HG03442 (cell line): ENCODE measurements around the gene PRMT7.

Experiments
- ATAC-seq: cut with Tn5 transposase; IDR thresholded peaks from one replicate; pipeline ENCODE4 v1.9.1; 2021; ENCODE audit warnings: mild to moderate bottlenecking, moderate library complexity; ENCODE audit not compliant: unreplicated experiment

PRMT7 gene

DNA sequence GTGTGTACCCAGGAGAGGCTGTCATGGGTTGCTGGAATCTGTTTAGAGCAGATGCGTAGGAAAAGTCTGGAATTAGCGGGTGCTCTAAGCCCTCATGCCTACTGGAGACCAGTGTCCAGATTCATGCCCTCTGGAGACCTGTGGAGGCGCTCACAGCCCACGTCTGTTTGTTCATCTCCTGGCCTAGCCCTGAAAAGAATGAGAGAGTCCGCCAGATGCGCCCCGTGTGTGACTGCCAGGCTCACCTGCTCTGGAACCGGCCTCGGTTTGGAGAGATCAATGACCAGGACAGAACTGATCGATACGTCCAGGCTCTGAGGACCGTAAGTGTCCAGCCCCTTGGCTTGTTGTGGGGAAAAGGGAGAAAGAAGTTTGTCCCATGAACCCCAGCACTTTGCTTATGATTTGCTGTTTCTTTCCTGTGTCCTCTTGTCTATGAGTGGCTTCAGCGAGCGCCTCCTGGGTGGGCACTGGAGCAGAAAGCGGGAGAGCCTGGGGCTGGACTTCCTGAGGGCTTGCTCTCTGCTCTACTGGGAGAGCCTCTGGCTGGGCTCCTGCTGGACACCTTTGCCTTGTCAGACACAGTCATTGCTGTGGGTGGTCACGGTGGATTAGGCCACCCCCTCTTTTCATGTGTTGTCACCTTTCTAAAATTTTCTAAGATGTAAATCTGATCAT, 35.3 kb downstream of the PRMT7 start:
- no peak for ATAC-seq

DNA sequence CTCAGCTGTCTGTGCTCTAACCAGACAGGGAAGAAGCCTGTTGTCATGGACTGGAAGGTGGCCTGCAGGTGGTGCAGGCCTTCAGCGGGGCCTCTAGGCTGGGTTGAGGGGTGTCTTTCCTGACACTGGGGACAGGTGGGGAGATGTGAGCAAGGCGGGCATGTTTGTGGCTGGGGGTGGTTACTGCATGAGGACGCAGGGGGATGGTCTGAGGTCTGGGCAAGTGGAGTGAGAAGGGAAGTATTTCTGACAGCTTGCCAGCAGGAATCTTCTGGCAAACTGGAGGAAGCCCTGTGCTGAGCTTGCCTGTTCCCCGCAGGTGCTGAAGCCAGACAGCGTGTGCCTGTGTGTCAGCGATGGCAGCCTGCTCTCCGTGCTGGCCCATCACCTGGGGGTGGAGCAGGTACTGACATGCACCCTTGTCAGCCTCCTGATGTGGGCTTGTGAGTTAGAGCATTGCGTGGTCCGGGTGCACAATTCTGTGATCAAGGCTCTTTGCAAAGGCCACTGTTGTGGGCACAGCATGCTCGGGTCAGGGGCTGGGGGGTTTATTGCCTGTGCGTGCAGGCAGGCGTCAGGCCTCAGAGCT, 36.2 kb downstream of the PRMT7 start:
- no peak for ATAC-seq

DNA sequence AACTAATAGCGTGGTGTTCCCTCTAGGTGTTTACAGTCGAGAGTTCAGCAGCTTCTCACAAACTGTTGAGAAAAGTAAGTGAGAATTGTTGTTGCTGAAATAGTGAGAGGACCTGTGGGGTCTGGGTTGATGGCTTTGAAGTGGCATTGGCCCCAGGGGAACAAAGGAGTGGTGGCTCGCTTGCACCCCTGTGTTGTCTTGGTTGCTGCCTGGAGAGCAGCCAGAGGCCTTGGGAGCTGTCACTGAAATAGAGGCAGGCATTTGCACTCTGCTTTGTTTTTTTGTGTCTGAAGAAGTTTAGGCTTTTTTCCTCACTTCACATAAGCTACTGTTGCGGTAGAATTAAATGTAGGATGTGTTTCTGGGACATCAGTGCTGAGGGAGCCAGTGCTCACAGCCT, 36.8 kb downstream of the PRMT7 start:
- no peak for ATAC-seq

DNA sequence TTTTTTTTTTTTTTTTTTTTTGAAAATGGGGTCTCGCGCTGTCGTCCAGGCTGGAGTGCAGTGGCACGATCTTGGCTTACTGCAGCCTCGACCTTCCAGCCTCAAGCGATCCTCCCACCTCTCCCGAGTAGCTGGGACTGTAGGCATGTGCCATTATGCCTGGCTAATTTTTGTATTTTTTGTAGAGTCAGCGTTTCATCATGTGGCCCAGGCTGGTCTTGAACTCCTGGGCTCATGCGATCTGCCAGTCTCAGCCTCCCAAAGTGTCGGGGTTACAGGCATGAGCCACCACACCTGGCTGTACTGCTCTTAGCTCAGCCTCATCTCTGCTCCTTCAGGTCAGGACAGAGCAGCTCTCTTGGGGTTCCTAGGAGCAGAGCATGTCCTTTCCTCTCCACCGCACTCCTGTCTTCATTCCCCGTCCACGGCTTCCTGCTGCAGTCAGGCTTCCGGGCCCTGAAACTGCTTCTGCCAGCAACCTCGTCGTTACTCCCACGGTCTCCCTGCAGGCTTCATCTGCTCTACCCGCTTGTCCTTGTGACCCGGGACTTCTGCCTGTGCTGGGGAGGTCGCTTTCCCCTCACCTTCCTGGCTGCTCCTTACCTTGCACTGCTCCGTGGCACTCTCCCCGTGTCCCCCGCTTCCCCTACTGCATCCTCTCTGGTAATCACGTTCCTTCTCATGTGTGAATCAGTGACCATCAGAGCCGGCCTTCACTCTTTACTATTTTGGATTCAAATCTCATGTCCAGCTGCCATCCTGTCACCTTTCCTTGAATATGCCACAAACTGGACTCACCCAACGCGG, 38.0 kb downstream of the PRMT7 start:
- no peak for ATAC-seq

DNA sequence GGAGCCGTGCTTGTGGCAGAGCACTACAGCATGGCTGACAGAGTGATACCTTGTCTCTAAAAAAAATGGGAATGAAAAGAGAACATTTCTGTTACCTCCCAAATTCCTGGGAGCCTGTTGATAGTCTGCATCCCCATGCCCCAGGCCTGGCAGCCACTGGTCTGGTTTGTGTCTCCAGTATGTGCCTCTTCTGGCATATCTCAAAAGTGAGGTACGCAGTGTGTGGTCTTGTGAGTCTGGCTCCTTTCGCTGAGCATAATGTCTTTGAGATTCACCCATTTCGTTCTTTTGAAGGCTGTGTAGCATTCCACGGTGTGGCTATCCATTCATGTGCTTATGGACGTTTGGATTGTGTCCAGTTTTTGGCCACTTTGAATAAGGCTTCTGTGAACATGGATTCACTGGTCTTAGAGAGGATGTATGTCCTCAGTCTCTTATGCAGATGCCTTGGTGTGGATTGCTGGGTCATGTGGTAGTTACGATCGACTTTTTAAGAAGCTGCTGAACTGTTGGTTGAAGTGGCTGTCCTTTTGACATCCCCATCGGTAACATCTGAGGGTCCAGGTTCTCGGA, 39.1 kb downstream of the PRMT7 start:
- ATAC-seq: no peak

DNA sequence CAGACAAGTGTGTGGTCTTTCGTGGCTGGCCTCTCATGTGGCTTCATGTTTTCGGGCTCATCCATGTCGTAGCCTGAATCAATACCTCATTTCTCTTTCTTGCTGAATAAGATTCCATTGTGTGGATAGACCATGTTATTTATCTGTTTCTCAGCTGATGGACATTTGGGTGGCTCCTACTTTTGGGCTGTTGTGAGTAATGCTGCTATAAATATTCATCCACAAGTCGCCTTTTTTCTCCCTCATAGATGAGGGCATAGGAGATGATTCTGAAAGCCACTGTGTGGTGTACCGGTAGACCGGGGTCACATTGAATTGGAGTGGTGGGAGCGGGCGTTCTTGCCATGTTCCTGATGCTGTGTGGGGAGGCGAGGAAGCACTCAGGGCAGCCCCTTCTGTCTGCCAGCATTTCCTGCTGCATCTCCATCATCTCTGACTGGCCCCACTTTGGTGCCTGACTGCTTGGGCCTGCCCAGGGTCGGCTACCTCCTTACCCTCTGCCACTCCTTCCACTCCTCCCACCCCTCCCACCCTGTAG, 40.1 kb downstream of the PRMT7 start:
- no peak for ATAC-seq

DNA sequence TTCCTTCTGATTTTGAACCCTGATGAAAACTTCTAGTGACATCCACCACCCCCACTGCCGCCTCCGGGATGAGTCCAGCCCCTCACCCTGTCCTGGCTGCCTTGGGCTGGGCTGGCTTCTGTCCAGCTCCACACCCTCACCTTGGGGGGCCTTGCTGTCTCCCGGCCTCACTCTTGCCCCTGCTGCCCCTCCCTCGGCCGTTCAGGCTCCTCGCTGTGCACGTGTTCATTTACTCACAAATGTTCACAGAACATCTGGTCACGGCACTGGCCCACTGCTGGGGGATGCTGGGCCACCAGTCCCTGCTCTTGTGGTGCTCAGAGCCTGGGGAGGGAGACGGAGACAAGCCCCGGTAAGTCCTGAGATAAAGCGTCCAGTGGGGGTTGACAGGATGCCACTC, 40.6 kb downstream of the PRMT7 start:
- no peak for ATAC-seq

DNA sequence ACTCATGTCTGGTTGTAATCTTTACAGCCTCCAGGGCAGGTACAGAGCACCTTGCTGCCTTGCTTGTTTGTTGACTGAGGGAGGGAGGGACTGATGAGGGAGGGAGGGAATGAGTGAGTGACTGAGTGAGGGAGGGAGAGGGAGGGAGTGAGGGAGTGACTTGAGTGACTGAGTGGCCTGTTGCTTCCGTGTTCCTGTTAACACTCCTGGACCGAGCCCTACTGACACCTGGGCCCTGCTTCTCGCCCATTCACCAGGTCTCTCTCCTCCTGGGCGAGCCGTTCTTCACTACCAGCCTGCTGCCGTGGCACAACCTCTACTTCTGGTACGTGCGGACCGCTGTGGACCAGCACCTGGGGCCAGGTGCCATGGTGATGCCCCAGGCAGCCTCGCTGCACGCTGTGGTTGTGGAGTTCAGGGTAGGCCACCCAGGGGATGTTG, 41.2 kb downstream of the PRMT7 start:
- no peak for ATAC-seq

DNA sequence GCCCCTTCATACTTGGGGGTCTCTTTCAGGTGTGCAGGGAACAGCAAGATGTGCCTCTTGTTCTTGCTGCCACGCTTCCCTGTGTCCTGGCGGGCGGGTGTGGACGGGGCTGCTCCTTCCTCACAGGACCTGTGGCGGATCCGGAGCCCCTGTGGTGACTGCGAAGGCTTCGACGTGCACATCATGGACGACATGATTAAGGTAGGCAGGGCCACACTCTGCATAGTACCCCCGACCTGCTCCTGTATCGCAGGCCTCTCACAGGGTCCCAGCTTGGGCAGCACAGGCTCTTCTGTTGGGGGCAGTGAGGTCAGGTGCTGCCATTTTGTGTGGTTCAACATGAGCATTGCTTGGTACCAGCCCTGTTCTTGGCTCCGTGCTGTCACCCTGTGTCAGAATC, 42.5 kb downstream of the PRMT7 start:
- ATAC-seq: no peak

DNA sequence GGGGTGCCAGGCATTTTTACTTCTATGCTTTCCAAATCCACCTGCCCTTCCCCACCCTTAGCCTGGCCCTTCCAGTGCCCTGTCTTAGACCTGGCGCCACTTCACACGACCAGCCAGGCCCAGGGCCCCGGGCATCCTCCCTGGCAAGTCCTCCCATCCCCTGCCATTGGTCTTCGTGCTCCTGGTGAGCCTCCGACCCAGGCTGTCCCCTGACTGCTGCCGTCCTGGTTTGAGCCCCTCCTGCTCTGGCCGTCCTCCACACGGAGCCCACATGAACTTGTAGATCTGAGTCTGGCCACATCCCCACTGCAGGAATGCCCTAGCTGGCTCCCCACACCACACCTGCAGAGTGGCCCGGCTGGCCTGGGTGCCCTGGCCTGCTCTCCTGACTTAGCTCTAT, 44.0 kb downstream of the PRMT7 start:
- no peak for ATAC-seq

DNA sequence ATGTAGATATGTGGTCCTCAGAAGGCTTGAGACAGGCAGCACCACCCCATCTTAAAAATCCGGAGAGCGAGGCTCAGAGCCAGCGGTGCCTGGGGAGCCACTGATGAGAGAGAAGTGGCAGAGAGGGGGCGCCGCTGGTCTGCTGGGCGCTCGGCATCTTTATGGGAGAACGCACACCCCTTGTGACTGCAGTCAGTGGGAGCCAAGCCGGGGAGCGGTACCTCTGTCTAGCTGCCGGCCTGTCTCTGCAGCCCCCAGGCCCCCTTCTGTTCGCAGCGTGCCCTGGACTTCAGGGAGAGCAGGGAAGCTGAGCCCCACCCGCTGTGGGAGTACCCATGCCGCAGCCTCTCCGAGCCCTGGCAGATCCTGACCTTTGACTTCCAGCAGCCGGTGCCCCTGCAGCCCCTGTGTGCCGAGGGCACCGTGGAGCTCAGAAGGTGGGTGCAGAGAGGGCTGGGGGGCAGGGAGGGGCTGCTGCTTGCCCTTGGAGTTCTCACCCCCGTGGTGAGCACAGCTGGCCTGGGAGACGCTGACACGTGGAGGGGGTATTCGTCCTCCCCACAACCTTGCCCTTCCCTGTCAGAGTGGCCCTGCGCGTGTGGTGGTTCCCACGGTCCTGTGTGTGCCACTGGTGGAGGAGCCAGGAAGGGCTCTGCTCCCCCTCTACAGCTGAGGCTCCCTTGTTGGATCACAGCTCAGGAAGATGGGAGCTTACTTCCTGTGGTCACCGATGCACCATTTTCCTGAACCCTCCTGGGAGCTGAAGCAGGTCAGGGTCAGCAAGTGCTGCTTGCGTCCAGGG, 44.8 kb downstream of the PRMT7 start:
- ATAC-seq: no peak

DNA sequence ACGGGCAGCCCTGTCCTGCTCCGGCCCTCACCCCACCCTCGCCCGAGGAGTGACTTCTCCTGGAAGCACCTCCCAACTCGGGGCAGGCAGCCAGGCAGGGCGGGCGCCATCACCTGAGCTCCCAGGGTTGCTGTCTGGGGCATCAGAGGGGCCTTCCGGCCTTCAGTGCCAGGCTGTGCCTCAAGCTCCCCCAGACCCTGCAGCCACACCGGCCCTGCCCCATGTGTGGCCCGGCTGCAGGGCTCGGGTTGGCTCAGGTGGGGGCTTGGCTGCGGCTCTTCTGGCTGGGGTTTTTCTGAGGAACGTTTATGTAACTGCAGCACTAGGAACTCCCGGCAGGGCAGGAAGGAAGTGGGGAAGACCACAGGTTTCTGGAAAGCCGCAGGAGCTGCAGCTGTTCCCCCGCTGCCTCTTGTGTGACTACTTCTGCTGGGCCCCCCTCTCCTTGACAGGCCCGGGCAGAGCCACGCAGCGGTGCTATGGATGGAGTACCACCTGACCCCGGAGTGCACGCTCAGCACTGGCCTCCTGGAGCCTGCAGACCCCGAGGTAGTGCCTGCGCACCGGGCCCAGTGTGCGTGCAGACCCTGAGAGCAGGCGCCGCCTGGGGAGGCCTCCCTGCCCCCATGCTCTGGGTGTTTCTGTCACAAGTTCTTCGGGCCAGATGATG, 45.6 kb downstream of the PRMT7 start:
- peak; percentile 68 for ATAC-seq

DNA sequence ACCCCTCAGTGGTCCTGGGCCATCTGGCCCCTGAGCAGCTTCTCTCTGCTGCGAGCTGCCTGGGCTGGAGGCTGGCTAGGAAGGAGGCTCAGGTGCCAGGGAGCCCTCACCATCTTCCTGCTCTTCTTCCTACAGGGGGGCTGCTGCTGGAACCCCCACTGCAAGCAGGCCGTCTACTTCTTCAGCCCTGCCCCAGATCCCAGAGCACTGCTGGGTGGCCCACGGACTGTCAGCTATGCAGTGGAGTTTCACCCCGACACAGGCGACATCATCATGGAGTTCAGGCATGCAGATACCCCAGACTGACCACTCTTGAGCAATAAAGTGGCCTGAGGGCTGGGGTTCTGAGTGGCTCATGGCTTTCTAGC, 46.1 kb downstream of the PRMT7 start:
- no peak for ATAC-seq

DNA sequence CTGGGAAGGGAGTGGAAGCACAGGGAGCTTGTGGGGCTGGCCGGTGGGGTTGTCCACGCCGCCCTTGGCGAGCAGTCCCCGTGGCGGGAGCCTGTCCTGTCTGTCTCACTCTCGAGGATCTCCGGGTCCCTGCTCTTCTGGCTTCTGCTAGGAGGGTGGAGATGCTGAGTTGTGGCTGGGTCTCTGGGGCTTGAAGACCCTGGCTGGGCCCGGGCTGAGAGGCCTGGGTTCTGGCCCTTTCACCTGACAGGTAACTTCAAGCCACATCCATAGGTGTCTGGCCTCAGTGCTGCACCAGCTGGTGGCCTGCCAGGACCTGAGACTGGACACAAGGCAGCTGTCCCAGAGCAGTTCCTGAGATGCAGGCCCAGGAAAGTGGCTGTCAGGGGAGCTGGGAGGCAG, 46.7 kb downstream of the PRMT7 start:
- ATAC-seq: no peak

DNA sequence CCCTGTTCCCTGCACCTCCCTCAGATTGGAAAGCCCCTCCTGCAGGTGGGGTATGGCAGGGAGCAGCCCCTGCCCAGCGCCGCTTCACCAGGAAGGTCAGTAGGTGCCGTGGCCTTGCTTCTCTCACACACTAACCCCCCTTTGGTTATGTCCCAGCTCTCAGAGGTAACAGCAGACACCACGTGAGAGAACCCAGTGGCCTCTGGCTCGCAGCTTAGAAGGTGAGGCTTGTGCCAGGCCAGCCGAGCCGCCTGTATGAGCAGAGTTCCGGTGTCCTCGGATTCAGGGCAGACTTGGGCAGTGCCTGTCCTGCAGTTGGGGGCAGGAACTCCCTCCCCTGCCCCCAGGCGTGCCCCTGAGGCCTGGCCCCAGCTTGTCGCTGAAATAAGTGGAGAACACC, 47.1 kb downstream of the PRMT7 start:
- ATAC-seq: no peak

DNA sequence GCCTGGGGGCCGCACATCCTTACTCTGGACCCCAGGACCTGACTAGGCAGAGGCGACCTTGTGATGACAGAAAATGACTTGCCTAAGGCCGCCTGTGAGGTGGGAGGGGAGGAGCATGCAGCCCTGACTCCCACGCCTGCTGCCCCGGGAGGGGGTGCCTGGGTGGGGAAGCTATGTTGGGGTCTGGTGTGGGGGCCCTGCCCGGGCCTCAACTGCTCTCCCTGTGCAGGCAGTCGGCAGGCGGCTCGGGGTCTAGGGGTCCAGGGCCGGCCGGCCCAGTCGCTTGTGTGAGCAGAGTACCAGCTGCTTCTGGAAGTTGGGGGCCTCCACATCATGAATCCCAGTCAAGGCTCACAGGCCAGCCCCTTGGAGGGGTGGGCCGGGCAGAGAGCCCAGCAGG, 48.1 kb downstream of the PRMT7 start:
- no peak for ATAC-seq

DNA sequence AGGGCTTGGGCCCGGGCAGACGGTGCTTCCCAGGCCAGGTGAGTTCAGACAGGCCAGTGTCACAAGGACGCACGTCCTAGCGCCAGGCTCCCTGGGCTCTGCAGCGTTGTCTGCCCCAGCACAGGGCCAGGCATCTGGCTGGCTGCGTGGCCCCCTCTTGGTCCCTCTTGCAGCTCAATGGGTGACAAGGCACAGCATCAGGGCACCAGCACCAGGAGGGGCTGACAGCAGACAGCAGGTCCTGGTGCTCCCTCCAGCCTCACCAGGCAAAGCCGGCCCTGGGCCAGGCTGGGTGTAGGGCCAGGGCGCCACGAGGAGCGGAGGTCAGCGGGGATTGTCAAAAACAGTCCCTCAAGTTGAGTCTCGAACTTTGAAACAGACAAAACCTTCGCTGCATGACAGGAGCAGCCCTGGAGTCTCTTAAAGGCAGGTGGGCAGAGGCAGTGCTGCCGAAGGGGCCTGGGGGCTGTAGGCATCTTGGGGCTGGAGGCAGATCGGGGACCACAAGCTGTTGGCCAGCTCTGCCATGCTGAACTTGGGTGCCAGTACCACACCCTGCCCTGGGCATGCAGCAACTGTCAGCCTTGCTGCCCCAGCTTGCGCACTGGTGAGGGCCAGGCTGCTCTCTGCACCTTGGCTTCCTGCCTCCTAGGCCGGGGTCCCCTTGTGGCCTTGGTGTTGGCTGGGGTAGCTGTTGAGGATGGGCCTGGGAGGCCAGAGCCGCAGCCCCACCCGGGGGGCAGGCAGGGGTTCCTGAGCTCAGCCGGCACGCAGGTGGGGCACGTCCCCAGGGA, 48.8 kb downstream of the PRMT7 start:
- no peak for ATAC-seq

DNA sequence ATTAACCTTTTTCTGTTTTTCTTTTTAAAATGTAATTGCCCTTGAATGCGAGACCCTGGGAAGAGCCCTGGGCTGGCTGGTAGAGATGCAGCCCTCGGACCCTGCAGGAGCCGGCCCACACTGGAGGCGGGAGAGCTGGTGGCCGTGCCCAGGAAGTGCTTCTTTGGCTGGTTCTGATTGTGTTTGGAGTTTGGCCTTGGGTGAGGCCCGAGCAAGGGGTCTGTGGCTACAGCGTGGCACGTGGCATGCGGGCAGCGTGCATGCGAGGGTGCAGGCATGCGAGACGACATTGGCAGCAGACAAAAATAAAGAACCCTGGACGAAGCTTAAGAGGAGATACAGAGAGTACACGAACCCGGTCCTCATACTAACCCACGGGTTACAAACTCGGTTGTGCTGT, 49.7 kb downstream of the PRMT7 start:
- ATAC-seq: no peak

DNA sequence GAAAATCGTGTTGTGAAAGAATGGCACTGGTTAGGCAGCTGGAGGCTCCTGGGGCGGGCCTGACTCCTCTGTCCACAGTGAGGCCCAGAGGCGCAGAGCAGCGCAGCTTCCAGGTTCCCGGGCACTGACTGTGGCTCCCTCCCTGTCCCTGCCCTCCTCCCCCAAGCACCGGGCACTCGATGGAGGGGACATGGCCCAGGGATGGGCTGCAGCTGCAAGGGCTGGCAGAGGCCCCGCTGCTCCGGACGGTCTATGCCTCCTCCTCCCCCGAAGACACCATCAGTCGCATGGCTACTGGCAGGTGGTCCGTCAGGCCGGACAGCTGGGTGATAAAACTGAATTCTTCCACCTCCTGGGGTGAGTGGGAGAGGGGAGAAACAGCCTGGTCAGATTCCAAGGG, 50.1 kb downstream of the PRMT7 start:
- no peak for ATAC-seq

DNA sequence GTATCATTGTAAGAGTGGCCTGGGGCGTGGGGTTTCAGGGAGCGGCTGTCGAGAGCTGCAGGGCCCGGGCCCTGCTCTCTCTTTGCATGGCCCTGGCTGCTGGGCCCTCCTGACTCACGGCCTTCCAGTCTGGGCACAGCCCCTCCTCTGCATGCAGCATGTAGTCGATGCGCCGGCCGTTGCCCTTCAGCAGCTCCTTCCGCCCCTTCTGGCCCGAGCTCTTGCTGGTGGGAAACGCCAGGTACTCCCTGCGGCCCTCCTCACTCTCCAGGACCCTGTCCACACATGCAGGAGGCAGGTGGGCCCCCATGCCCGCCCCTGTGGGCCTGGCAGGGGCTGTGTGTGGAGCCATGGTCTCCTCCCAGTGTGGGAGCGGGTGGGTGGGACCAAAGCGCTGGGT, 50.7 kb downstream of the PRMT7 start:
- no peak for ATAC-seq
